ENCODE measurements around the gene PRDM11. TPM values are rescaled to one million over a fixed set of nuclear protein-coding genes. Genes with fewer than 3 reads are reported as not detected.
A peak's percentile ranks its signal among the peaks of the same experiment; 100 is the strongest.

PRDM11 gene
- total and polyA plus RNA-seq, 2 of the 4 experiments (the other 2 are of a cell fraction): 2.2 to 2.7 TPM

- H3K9me1 ChIP-seq (ENCODE audit: insufficient read depth, low read length): no peaks in the 10 kb centered on the region; the same call in 1 of the 2 replicates
- peaks cover 4% of the 10 kb centered on the region; the same call in 1 of the 2 replicates for H3K36me3 ChIP-seq (ENCODE audit: control insufficient read depth, insufficient read depth, low read length)
- no peak overlapping the region for H3K9ac ChIP-seq (ENCODE audit: low read depth, low read length)
- ChIA-PET CTCF (no interaction called here), POLR2A (ENCODE audit: unreplicated experiment) (no interaction called here)
- no CpG with 5 or more reads among the region's 2 CpGs for WGBS, 2 experiments (ENCODE audit: extremely low coverage in 2 of 2, insufficient read length in 1 of 2)
- H3K18ac ChIP-seq (ENCODE audit: low read depth, low read length): no peak overlapping the region
- H4K8ac ChIP-seq (ENCODE audit: low read depth in 2 of 2, low read length in 2 of 2): no peak overlapping the region
- peak; percentile 18 for DNase-seq
- dilution Hi-C loops (cut with HindIII; ENCODE audit: low sequenced_read_pairs, unreplicated experiment): no loop called here
- no peak overlapping the region for H3K4me2 ChIP-seq (ENCODE audit: low read depth, low read length)
- no peak overlapping the region for H3K4me3 ChIP-seq (ENCODE audit: insufficient read depth, low read depth, low read length)
- ATAC-seq (ENCODE audit: low read depth): peak; percentile 54
- H2AK5ac ChIP-seq (ENCODE audit: low read depth, low read length): no peak overlapping the region
- no peaks in the 10 kb centered on the region for H3K27me3 ChIP-seq (ENCODE audit: control insufficient read depth, insufficient read depth, low read length)
- H3K9me3 ChIP-seq (ENCODE audit: control insufficient read depth, insufficient read depth, low read length): no peaks in the 10 kb centered on the region
- TF ChIP-seq SMC3 (IDR thresholded peaks at IDR 0.05; ENCODE audit: low read depth, low read length): no peak
- no peak for TF ChIP-seq USF2 (IDR thresholded peaks at IDR 0.05; ENCODE audit: low read depth, low read length)
- no peak for TF ChIP-seq NFE2L2 (IDR thresholded peaks at IDR 0.05; ENCODE audit: low read depth, low read length)
- no peak for TF ChIP-seq RAD21 (IDR thresholded peaks at IDR 0.05; ENCODE audit: low read length)
- no peak for TF ChIP-seq RCOR1 (IDR thresholded peaks at IDR 0.05; ENCODE audit: insufficient replicate concordance, low read length)
- TF ChIP-seq FOS (IDR thresholded peaks at IDR 0.05; ENCODE audit: low read depth, low read length): no peak
- TF ChIP-seq CEBPB (IDR thresholded peaks at IDR 0.05; ENCODE audit: low read depth, low read length): no peak
- no peak for TF ChIP-seq CHD1 (IDR thresholded peaks at IDR 0.05; ENCODE audit: low read depth, low read length)
- H2BK120ac ChIP-seq (ENCODE audit: low read depth, low read length): no peak overlapping the region
- no peak overlapping the region for H3K27ac ChIP-seq (ENCODE audit: insufficient read depth, low read length)
- intact Hi-C loops (cut with micrococcal nuclease): no loop called here
- no peak overlapping the region for H3K56ac ChIP-seq (ENCODE audit: extremely low read depth, insufficient read depth, low read length)
- no peak overlapping the region for H3K23ac ChIP-seq (ENCODE audit: low read depth, low read length)
- BruUV-seq (replicated peaks): no TSS peak
- no peak overlapping the region for H2BK5ac ChIP-seq (ENCODE audit: low read depth, low read length, poor library complexity, severe bottlenecking)
- no peaks in the 10 kb centered on the region for H4K20me1 ChIP-seq (ENCODE audit: insufficient read depth, low read length)
- no peak overlapping the region for H4K91ac ChIP-seq (ENCODE audit: insufficient read depth, low read depth, low read length)
- in situ Hi-C loops (cut with MboI; ENCODE audit: low sequenced_read_pairs): no loop called here
- H3K79me1 ChIP-seq (ENCODE audit: low read depth in 1 of 2, low read length in 2 of 2): no peaks in the 10 kb centered on the region
- H3K4ac ChIP-seq (ENCODE audit: low read depth, low read length): no peak overlapping the region
- H3K4me1 ChIP-seq (ENCODE audit: control insufficient read depth, insufficient read depth, low read length): no peaks in the 10 kb centered on the region
- no peak overlapping the region for H2BK15ac ChIP-seq (ENCODE audit: low read depth, low read length)
- no peak overlapping the region for H2AFZ ChIP-seq (replicated peaks; ENCODE audit: low read length, poor library complexity)
- no peak overlapping the region for H4K5ac ChIP-seq (ENCODE audit: low read depth, low read length)
- H2BK20ac ChIP-seq (ENCODE audit: low read depth, low read length): no peak overlapping the region
- H3K14ac ChIP-seq (replicated peaks; ENCODE audit: low read depth, low read length): no peak overlapping the region
- H2AK9ac ChIP-seq (replicated peaks; ENCODE audit: low read depth, low read length, poor library complexity): no peak overlapping the region
These were observed 71.6 kb downstream of the PRDM11 start for GRCh38 chr11:45217991-45218390.
